ENCODE data around the gene ITPK1. TPM values are rescaled to one million over a fixed set of nuclear protein-coding genes. Genes with fewer than 3 reads are reported as not detected.

ITPK1 gene
- total and polyA plus RNA-seq, 2 experiments from 2014 or later, result 33.0 to 42.9 TPM

- TF ChIP-seq CTCF (IDR thresholded peaks at IDR 0.05; ENCODE audit: low read depth, low read length), result no peak
- Histone ChIP-seq H3K4me1 (ENCODE audit: low read depth) (peaks cover 13% of the 10 kb centered on the region), H3K4me3 (no peak overlapping the region), H3K9me3 (ENCODE audit: low read depth) (no peaks in the 10 kb centered on the region), H3K36me3 (no peaks in the 10 kb centered on the region), H3K27me3 (no peaks in the 10 kb centered on the region), H3K27ac (no peak overlapping the region)
- DNase-seq (ENCODE audit: low read depth in 1 of 2, low spot score in 1 of 2), result no peak
Measured at GRCh38 chr14:93083917-93084316, 31.8 kb downstream of the ITPK1 start.

- no peaks in the 10 kb centered on the region for H3K27me3 ChIP-seq
- DNase-seq (ENCODE audit: low read depth in 1 of 2, low spot score in 1 of 2), result no peak
- H3K4me3 ChIP-seq, result no peak overlapping the region
- H3K9me3 ChIP-seq (ENCODE audit: low read depth), result no peaks in the 10 kb centered on the region
- no peak overlapping the region for H3K27ac ChIP-seq
- no peak for TF ChIP-seq CTCF (IDR thresholded peaks at IDR 0.05; ENCODE audit: low read depth, low read length)
- no peaks in the 10 kb centered on the region for H3K36me3 ChIP-seq
- peaks cover 13% of the 10 kb centered on the region for H3K4me1 ChIP-seq (ENCODE audit: low read depth)
Measured at GRCh38 chr14:93082576-93083001, 33.1 kb downstream of the ITPK1 start.

GRCh38 chr14:93081876-93082570 lies 33.7 kb downstream of the ITPK1 start:
- no peak for DNase-seq (ENCODE audit: low read depth in 1 of 2, low spot score in 1 of 2)
- Histone ChIP-seq H3K27me3 (no peaks in the 10 kb centered on the region), H3K4me1 (ENCODE audit: low read depth) (peaks cover 13% of the 10 kb centered on the region), H3K4me3 (no peak overlapping the region), H3K36me3 (no peaks in the 10 kb centered on the region), H3K9me3 (ENCODE audit: low read depth) (no peaks in the 10 kb centered on the region), H3K27ac (no peak overlapping the region)
- TF ChIP-seq CTCF (IDR thresholded peaks at IDR 0.05; ENCODE audit: low read depth, low read length), result no peak

GRCh38 chr14:93079865-93080403 lies 35.8 kb downstream of the ITPK1 start:
- Histone ChIP-seq H3K4me1 (ENCODE audit: low read depth) (no peaks in the 10 kb centered on the region), H3K36me3 (no peaks in the 10 kb centered on the region), H3K4me3 (no peak overlapping the region), H3K27ac (no peak overlapping the region), H3K27me3 (no peaks in the 10 kb centered on the region), H3K9me3 (ENCODE audit: low read depth) (no peaks in the 10 kb centered on the region)
- no peak for DNase-seq (ENCODE audit: low read depth in 1 of 2, low spot score in 1 of 2)
- no peak for TF ChIP-seq CTCF (IDR thresholded peaks at IDR 0.05; ENCODE audit: low read depth, low read length)

GRCh38 chr14:93079321-93079720 lies 36.4 kb downstream of the ITPK1 start:
- no peak for DNase-seq (ENCODE audit: low read depth in 1 of 2, low spot score in 1 of 2)
- TF ChIP-seq CTCF (IDR thresholded peaks at IDR 0.05; ENCODE audit: low read depth, low read length), result no peak
- Histone ChIP-seq H3K4me1 (ENCODE audit: low read depth) (no peaks in the 10 kb centered on the region), H3K27ac (no peak overlapping the region), H3K36me3 (no peaks in the 10 kb centered on the region), H3K9me3 (ENCODE audit: low read depth) (no peaks in the 10 kb centered on the region), H3K4me3 (no peak overlapping the region), H3K27me3 (no peaks in the 10 kb centered on the region)
